Mesenchymal stem cell (in vitro differentiated cells and primary cell): ENCODE data around the gene POLR2F.
A peak's percentile ranks its signal among the peaks of the same experiment; 100 is the strongest.

Experiments used
- DNase-seq: peaks from one replicate; pipeline ENCODE4 v3.0.0-alpha.2; 2013
- H2AFZ ChIP-seq: one replicate; pipeline ENCODE4 v1.6.1; 2013; ENCODE audit warnings: low read depth, mild to moderate bottlenecking, control low read depth, inconsistent platforms, low read length, moderate library complexity
- H2AK5ac ChIP-seq: 2 replicates; pipeline ENCODE4 v1.6.1; 2013; ENCODE audit warnings: low read length, moderate library complexity, mild to moderate bottlenecking, inconsistent platforms; ENCODE audit not compliant: severe bottlenecking
- H2BK120ac ChIP-seq: one replicate; pipeline ENCODE4 v1.6.1; 2013; ENCODE audit warnings: low read depth, mild to moderate bottlenecking, inconsistent platforms, low read length, moderate library complexity
- H2BK12ac ChIP-seq, 2 experiments: one replicate each; pipeline ENCODE4 v1.6.1; 2013; ENCODE audit warnings: inconsistent platforms in 2 of 2, low read length in 2 of 2, mild to moderate bottlenecking in 2 of 2, moderate library complexity in 2 of 2, control low read depth in 1 of 2
- H2BK15ac ChIP-seq: one replicate; pipeline ENCODE4 v1.6.1; 2013; ENCODE audit warnings: mild to moderate bottlenecking, low read depth, inconsistent platforms; ENCODE audit not compliant: poor library complexity, severe bottlenecking
- H2BK5ac ChIP-seq: 2 replicates; pipeline ENCODE4 v1.6.1; 2013; ENCODE audit warnings: low read depth, mild to moderate bottlenecking, low read length, control low read depth, inconsistent platforms; ENCODE audit not compliant: poor library complexity, severe bottlenecking
- H3K14ac ChIP-seq, 2 experiments: one replicate each; pipeline ENCODE4 v1.6.1; 2013; ENCODE audit warnings: inconsistent platforms in 2 of 2, low read length in 2 of 2, control low read depth in 1 of 2, mild to moderate bottlenecking in 1 of 2, moderate library complexity in 1 of 2
- H3K18ac ChIP-seq, 2 experiments: one replicate each; pipeline ENCODE4 v1.6.1; 2013; ENCODE audit warnings: inconsistent platforms in 2 of 2, low read length in 2 of 2, control low read depth in 1 of 2, low read depth in 1 of 2, mild to moderate bottlenecking in 1 of 2
- H3K23ac ChIP-seq, 2 experiments: one replicate each; pipeline ENCODE4 v1.6.1; 2013; ENCODE audit warnings: inconsistent platforms in 2 of 2, low read length in 2 of 2, mild to moderate bottlenecking in 2 of 2, moderate library complexity in 2 of 2, control low read depth in 1 of 2
- H3K27ac ChIP-seq: 2 replicates; pipeline ENCODE4 v1.5.1; 2013; ENCODE audit warnings: mild to moderate bottlenecking, moderate library complexity, low read length, control low read depth, inconsistent platforms; ENCODE audit not compliant: poor library complexity, severe bottlenecking
- H3K27me3 ChIP-seq, 2 experiments: 2 replicates each; pipeline versions ENCODE4 v1.6.1 to v1.7.0; 2013; ENCODE audit warnings: low read length in 2 of 2, mild to moderate bottlenecking in 2 of 2, moderate library complexity in 2 of 2, control low read depth in 1 of 2, inconsistent platforms in 1 of 2; ENCODE audit not compliant: control insufficient read depth in 1 of 2, insufficient read depth in 1 of 2
- H3K36me3 ChIP-seq, 2 experiments: 2 replicates each; pipeline versions ENCODE4 v1.6.1 to v1.7.0; 2013; ENCODE audit warnings: low read length in 2 of 2, control low read depth in 1 of 2, inconsistent platforms in 1 of 2, low read depth in 1 of 2, mild to moderate bottlenecking in 1 of 2; ENCODE audit not compliant: insufficient read depth in 2 of 2, control insufficient read depth in 1 of 2
- H3K4ac ChIP-seq, 2 experiments: one replicate each; pipeline ENCODE4 v1.6.1; 2013; ENCODE audit warnings: inconsistent platforms in 2 of 2, low read length in 2 of 2, mild to moderate bottlenecking in 2 of 2, moderate library complexity in 2 of 2, control low read depth in 1 of 2, low read depth in 1 of 2
- H3K4me1 ChIP-seq: 2 replicates; pipeline ENCODE4 v1.6.1; 2013; ENCODE audit warnings: low read depth, low read length, control low read depth; ENCODE audit not compliant: control insufficient read depth, insufficient read depth
- H3K4me2 ChIP-seq: 2 replicates; pipeline ENCODE4 v1.6.1; 2013; ENCODE audit warnings: low read length, mild to moderate bottlenecking, inconsistent platforms; ENCODE audit not compliant: poor library complexity, severe bottlenecking
- H3K4me3 ChIP-seq, 2 experiments: 2 replicates each; pipeline versions ENCODE4 v1.5.1 to v1.7.0; 2013; ENCODE audit warnings: low read length in 2 of 2, mild to moderate bottlenecking in 2 of 2, control low read depth in 1 of 2, low read depth in 1 of 2; ENCODE audit not compliant: insufficient read depth in 1 of 2
- H3K79me1 ChIP-seq: replicated peaks from 2 replicates; pipeline ENCODE4 v1.6.1; 2013; ENCODE audit warnings: mild to moderate bottlenecking, control low read depth, low read length, inconsistent platforms; ENCODE audit not compliant: poor library complexity, severe bottlenecking
- H3K9ac ChIP-seq: 2 replicates; pipeline ENCODE4 v1.7.0; 2013; ENCODE audit warnings: mild to moderate bottlenecking, low read length, moderate library complexity
- H3K9me3 ChIP-seq: 2 replicates; pipeline ENCODE4 v1.7.0; 2013; ENCODE audit warnings: mild to moderate bottlenecking, low read length; ENCODE audit not compliant: control insufficient read depth
- H4K8ac ChIP-seq: one replicate; pipeline ENCODE4 v1.6.1; 2013; ENCODE audit warnings: inconsistent platforms, mild to moderate bottlenecking, low read length, moderate library complexity
- H4K91ac ChIP-seq: one replicate; pipeline ENCODE4 v1.6.1; 2013; ENCODE audit warnings: mild to moderate bottlenecking, low read length, inconsistent platforms
- WGBS: methylation state at CpG from one replicate; pipeline ENCODE4 v1.1.7; 2013; ENCODE audit warnings: mixed read lengths; 5-methylcytosine and 5-hydroxymethylcytosine counted together

POLR2F gene

GRCh38 chr22:38007330-38007902, 53.9 kb downstream of the POLR2F start:
- Histone ChIP-seq H4K8ac (no peak overlapping the region), H2BK120ac (no peak overlapping the region), H2AFZ (no peak overlapping the region), H3K4ac (peak overlapping the region in 1 of 2 experiments; percentile 71), H3K4me3 (no peak overlapping the region), H2BK15ac (no peak overlapping the region), H2BK12ac (no peak overlapping the region), H3K36me3 (no peaks in the 10 kb centered on the region), H2BK5ac (no peak overlapping the region), H3K27ac (no peak overlapping the region), H3K9ac (no peak overlapping the region), H3K27me3 (peaks cover 3 to 17% of the 10 kb centered on the region in 2 experiments), H3K79me1 (no peaks in the 10 kb centered on the region), H3K4me2 (no peak overlapping the region), H3K18ac (no peak overlapping the region), H2AK5ac (no peak overlapping the region), H4K91ac (peak overlapping the region; percentile 34), H3K4me1 (peaks cover 2% of the 10 kb centered on the region), H3K9me3 (no peaks in the 10 kb centered on the region), H3K23ac (no peak overlapping the region), H3K14ac (peak overlapping the region in 1 of 2 experiments; percentile 74)
- no peak for DNase-seq
- WGBS: 86% methylated on average over 13 of the region's 13 CpGs

DNA sequence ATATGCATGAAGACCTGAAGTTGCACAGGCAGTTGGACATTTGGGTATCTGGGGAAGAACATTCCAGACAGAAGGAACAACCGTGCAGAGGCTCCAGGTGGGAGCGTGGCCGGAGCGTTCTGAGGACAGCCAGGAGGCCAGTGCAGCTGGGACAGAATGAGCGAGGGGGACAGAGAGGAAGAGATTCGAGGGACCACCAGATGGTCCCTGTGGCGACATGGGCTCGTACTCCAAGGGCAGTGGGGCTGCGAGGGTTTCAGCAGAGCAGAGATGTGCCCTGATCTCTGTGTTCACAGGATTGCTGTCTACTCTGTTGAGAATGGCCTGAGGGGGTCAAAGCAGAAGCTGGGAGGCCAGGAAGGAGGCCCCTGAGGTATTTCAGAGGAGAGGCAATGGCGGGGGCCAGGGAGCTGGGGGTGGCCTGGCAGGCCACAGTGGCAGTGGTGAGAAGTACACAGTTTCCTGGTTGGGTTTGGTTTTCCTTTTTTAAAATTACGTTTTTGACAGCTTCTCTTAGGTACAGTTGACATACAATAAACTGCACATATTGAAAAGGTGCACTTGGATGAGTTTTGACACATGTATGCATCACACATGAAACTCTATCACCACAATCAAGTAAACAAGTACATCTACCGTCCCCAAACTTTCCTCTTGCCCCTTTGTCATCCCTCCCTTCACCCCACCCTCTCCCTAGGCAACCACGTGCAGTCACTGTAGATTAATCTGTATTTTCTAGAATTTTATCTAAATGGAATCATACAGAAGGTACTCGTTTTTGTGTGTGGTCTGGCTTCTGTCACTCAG, 55.7 kb downstream of the POLR2F start:
- H3K4me2 ChIP-seq: no peak overlapping the region
- H3K4me3 ChIP-seq: no peak overlapping the region
- H3K23ac ChIP-seq: no peak overlapping the region
- no peaks in the 10 kb centered on the region for H3K9me3 ChIP-seq
- no peak overlapping the region for H3K4ac ChIP-seq
- no peak overlapping the region for H2AK5ac ChIP-seq
- no peaks in the 10 kb centered on the region for H3K79me1 ChIP-seq
- no peak overlapping the region for H2BK15ac ChIP-seq
- no peak overlapping the region for H2BK12ac ChIP-seq
- 80% methylated on average over 12 of the region's 14 CpGs for WGBS
- H2BK120ac ChIP-seq: no peak overlapping the region
- H3K27ac ChIP-seq: no peak overlapping the region
- no peak overlapping the region for H4K8ac ChIP-seq
- H2BK5ac ChIP-seq: no peak overlapping the region
- H4K91ac ChIP-seq: no peak overlapping the region
- no peak overlapping the region for H3K18ac ChIP-seq
- H3K14ac ChIP-seq: no peak overlapping the region
- H3K27me3 ChIP-seq: peaks cover 0 to 17% of the 10 kb centered on the region in 2 experiments
- DNase-seq: no peak
- peaks cover 2% of the 10 kb centered on the region for H3K4me1 ChIP-seq
- no peaks in the 10 kb centered on the region for H3K36me3 ChIP-seq
- H2AFZ ChIP-seq: no peak overlapping the region
- H3K9ac ChIP-seq: no peak overlapping the region

- peaks cover 3% of the 10 kb centered on the region for H3K4me1 ChIP-seq
- no peaks in the 10 kb centered on the region for H3K79me1 ChIP-seq
- H2AFZ ChIP-seq: no peak overlapping the region
- no peaks in the 10 kb centered on the region for H3K9me3 ChIP-seq
- no peak overlapping the region for H2BK5ac ChIP-seq
- H2BK15ac ChIP-seq: no peak overlapping the region
- no peak overlapping the region for H3K4me2 ChIP-seq
- no peak overlapping the region for H4K8ac ChIP-seq
- H3K23ac ChIP-seq: no peak overlapping the region
- no peak overlapping the region for H3K4ac ChIP-seq
- H3K9ac ChIP-seq: no peak overlapping the region
- H4K91ac ChIP-seq: no peak overlapping the region
- DNase-seq: no peak
- no peaks in the 10 kb centered on the region for H3K27me3 ChIP-seq
- no peak overlapping the region for H2BK120ac ChIP-seq
- no peak overlapping the region for H2BK12ac ChIP-seq
- 86% methylated on average over 7 of the region's 7 CpGs for WGBS
- no peak overlapping the region for H3K27ac ChIP-seq
- H3K14ac ChIP-seq: no peak overlapping the region
- H3K18ac ChIP-seq: no peak overlapping the region
- no peak overlapping the region for H2AK5ac ChIP-seq
- H3K4me3 ChIP-seq: no peak overlapping the region
- H3K36me3 ChIP-seq: no peaks in the 10 kb centered on the region
Measured at GRCh38 chr22:38012604-38013072, 59.1 kb downstream of the POLR2F start.

DNA sequence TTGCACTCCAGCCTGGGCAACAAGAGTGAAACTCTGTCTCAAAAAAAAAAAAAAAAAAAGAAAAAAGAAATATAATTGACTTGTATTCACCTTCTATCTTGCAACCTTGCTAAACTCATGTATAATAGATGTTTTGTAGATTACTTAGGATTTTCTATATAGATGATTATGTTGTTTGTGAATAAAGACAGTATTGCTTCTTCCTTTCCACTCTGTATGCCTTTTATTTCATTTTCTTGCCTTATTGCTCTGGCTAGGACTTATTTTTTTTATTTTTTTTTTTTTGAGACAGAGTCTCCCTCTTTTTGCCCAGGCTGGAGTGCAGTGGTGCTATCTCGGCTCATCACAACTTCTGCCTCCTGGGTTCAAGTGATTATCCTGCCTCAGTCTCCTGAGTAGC, 60.6 kb downstream of the POLR2F start:
- H3K4ac ChIP-seq: no peak overlapping the region
- H3K9me3 ChIP-seq: no peaks in the 10 kb centered on the region
- H3K36me3 ChIP-seq: no peaks in the 10 kb centered on the region
- H3K4me3 ChIP-seq: no peak overlapping the region
- no peak for DNase-seq
- no peak overlapping the region for H2AK5ac ChIP-seq
- no peak overlapping the region for H3K18ac ChIP-seq
- H4K91ac ChIP-seq: no peak overlapping the region
- H3K23ac ChIP-seq: no peak overlapping the region
- no peak overlapping the region for H3K14ac ChIP-seq
- H3K27me3 ChIP-seq: no peaks in the 10 kb centered on the region
- H4K8ac ChIP-seq: no peak overlapping the region
- 92% methylated on average over 1 of the region's 1 CpG for WGBS
- no peak overlapping the region for H2BK15ac ChIP-seq
- no peak overlapping the region for H3K4me2 ChIP-seq
- no peak overlapping the region for H2BK12ac ChIP-seq
- H3K4me1 ChIP-seq: peaks cover 2% of the 10 kb centered on the region
- H2BK120ac ChIP-seq: no peak overlapping the region
- no peak overlapping the region for H3K9ac ChIP-seq
- no peaks in the 10 kb centered on the region for H3K79me1 ChIP-seq
- H2BK5ac ChIP-seq: no peak overlapping the region
- no peak overlapping the region for H2AFZ ChIP-seq
- no peak overlapping the region for H3K27ac ChIP-seq
